Occipital lobe (tissue), 2 donors: ENCODE measurements around the gene OTOS. TPM values are rescaled to one million over a fixed set of nuclear protein-coding genes. Genes with fewer than 3 reads are reported as not detected.

Experiments
- DNase-seq: peaks from one replicate; lab custom pipeline; 2025; lab: John Stamatoyannopoulos, UW
- total RNA-seq: library from RNA; depleted of rRNA; stranded (reverse); fragments of >200 nt; gene quantifications from one replicate; pipeline ENCODE4 v1.2.3, GENCODE V29; 2014

OTOS gene
- total RNA-seq, 1 donor from 2014 or later = 0.94 TPM

DNA sequence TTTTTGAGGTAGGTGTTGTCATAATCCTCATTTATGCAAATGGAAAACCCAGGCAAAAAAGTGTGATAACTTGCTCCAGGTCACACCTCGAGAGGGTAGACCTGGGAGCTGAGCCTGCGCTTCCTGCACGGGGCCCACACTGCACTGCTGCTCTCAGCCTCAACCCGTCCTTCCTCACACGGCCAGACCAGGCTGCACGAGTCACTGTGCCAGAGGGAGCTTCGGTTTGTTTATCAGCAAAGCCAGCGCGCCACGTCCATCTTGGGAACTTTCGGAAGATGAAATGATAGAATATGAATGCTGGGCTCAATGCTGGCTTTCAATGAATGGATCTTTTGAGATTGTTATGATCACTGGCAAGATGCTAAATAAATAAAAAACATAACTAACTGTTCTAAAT lies 18.8 kb downstream of the OTOS start:
- no peak for DNase-seq

DNA sequence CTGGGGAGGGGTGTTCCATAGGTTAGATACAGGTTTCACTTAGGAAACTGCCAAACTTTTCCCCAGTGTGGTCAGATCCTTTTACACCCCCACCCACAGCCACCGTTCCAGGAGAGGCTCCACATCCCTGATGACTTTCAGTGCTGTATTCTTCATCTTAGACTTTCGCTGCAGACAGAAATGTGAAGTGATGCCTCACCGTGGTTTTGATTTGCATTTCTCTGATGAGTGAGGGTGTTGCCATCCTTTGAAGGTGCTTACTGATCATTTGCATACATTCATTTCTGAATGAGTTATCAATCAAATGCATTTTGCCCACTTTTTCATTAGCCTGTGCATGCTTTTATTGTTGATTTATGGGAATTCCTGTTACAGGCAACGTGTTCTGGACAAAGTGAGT lies 19.3 kb downstream of the OTOS start:
- DNase-seq = no peak

DNA sequence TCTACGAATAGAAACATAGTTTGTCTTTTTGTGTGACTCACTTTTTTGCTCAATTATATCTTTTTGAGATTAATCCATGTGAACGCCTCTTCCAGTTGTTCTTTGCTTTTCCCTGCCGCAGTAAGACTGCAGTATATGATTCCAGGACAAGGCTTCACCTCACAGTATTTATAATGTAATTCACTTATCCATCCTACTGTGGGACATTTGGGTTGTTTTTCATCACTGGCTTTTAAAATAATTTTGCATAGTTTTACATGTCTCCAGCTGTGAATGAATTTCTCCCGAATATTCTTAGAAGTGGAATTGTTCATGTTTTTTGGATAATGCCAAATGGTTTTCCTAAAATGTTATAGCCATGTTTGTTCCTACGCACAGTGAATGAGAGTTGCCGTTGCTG lies 26.2 kb downstream of the OTOS start:
- no peak for DNase-seq

DNA sequence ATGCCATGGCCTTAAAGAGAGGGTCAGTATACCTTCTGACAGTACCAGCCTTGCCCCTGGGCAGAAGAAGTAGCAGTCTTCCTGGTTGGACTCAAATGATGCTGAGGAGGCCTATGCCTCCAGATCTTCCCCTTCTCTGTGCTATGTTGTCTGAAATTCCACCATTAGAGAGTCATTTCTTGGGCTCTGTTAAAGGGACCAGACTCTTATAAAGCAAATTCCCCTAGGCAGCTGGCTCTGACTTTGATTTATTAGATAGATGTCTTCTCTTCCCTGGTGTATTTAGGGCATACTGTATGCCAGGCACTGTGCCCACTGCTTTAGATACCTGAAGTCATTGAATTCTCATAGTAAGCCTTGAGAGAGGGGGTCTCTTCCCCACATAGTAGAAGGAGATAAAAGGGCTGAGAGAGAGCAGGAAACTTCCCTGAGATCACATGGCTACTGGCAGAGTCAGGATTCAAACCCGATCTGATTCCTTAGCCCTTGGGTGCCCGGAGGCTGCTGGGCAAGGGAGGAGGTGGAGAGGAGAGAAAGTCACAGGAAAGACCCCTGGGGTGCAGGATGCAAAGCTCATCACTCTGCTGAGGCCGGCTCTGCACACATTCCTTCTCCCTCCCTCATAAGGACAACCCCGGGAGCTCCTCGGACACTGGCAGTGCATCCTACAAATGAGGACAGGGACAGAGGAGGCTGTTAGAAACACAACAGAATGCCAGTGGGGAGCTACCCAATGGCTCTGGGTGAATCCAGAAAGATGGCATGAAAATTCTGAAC lies 27.4 kb downstream of the OTOS start:
- no peak for DNase-seq

DNA sequence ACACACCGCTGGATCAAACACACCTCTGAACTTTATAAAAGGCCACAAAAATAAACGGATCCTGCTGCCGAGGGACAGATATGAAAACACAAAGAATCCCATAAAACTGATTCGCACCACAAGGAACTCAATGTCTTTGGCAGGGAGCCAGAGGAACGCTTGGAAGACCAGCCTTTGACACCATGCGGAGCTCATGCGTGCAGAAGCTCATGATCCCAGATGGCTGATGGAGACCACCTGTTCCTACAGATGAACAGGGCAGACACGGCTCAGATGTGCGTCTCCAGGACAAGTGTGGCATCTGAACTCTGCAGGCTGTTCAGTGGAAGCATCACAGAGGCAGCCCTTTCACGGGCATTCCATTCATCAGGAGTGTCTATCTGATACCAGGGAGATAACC lies 29.2 kb downstream of the OTOS start:
- no peak for DNase-seq

DNA sequence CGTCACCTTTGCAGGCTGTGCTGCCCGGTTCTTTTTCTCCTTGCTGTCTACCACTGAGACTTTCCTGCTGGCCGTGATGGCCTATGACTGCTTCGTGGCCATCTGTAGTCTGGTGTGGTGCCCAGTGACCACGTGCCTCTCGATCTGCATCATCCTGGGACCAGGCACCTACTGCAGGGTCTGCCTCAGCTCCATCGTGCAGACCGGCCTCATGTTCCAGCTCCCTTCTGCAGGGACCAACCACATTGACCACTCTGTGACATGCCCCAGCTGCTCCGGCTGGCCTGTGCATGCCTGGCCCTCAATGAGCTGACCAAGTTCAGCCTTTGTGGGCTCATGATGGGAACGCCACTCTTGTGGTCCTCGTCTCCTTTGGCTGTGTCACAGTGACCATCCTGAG lies 31.1 kb downstream of the OTOS start:
- DNase-seq = no peak

DNA sequence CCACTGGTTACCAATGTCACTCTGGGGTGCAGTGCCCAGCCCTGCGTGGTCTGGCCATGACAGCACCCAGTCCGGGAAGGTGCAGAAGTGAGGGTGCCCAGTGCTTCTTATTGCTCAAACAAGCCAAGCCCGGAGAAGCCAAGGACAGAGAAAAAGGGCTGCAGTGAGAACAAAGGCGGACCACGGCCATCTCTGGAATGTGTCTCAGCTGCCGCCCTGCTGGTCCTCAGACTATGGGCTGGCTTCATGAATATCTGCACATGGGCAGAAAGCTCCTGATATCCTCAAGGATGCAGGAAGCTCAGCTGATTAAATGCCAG lies 33.0 kb downstream of the OTOS start:
- no peak for DNase-seq

DNA sequence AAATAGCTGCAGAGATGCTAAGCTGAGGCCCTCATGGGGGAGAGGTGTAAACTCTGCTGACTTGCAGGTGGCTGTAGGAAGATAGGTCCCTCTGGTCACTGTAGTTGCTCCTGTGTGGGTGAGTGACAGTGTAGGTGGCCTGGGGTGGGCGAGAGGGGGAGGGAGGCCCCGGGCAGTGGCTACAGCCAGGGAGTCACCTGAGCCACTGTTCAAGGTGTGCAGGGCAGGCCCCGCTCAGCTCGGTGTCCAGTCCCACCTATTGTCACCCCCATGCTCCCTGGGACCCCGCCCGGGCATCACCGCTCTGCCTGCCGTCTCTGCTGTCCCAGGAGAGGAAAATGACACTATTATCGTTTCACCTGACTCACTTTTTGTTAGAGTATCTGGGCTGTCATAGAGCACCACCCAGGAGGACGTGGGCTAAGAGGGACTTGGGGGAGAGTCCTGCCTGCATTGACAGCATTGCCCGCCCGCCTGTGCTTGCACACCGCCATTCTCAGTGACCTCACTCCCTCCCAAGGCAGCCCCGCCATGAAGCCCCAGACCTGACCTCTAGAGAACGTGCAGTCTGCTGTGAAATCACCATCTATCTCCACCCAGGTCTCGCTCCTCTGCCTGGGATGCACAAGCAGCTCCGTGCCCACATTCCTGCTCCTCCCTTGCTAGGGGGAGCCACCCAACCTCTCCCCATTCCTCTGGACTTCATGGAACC lies 33.5 kb downstream of the OTOS start:
- no peak for DNase-seq

DNA sequence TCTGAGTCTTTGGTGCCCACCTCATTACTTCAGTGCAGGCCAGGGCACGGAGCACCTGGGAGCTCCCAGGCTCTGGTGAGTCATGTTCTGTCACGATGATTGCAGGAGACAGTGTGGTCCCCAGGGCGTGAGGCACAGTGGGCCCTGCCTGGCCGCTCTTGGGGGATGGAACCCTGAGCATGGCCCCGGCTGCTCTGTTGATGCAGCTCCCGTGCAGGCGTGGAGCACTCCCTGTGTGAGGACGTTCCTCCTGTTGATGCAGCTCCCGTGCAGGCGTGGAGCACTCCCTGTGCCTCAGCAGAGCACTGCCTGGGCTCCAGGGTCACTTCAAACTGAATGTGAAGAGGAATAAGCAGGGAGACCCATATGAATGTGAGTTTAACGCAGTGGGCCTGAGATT lies 34.5 kb downstream of the OTOS start:
- DNase-seq = no peak

DNA sequence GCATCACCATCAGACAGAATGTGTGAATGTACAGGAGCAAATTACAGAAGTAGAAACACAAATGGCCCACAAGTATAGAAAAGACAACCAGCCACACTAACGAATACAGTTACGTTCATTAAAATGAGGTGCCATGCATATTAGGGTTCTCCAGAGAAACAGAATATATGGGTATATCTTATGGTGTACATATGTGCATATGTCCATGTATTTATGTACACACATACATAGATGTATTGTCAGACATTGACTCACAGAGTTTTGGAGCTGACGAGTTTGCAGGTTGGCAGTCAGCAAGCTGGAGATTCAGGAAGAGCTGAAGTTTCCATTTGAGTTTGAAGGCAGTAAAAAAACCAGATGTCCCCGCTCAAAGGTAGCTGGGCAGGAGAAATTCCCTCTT lies 37.3 kb downstream of the OTOS start:
- DNase-seq = no peak

DNA sequence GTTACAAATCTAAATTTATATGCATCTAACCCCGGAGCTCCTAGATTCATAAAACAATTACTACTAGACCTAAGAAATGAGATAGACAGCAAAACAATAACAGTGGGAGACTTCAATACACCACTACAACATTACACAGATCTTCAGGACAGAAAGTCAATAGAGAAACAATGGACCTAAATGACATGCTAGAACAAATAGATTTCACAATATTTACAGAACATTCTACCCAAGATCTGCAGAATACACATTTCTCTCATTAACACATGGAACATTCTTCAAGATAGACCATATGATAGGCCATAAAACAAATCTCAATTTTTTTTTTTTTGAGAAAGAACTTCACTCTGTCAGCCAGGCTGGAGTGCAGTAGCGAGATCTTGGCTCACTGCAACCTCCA lies 42.1 kb downstream of the OTOS start:
- no peak for DNase-seq

DNA sequence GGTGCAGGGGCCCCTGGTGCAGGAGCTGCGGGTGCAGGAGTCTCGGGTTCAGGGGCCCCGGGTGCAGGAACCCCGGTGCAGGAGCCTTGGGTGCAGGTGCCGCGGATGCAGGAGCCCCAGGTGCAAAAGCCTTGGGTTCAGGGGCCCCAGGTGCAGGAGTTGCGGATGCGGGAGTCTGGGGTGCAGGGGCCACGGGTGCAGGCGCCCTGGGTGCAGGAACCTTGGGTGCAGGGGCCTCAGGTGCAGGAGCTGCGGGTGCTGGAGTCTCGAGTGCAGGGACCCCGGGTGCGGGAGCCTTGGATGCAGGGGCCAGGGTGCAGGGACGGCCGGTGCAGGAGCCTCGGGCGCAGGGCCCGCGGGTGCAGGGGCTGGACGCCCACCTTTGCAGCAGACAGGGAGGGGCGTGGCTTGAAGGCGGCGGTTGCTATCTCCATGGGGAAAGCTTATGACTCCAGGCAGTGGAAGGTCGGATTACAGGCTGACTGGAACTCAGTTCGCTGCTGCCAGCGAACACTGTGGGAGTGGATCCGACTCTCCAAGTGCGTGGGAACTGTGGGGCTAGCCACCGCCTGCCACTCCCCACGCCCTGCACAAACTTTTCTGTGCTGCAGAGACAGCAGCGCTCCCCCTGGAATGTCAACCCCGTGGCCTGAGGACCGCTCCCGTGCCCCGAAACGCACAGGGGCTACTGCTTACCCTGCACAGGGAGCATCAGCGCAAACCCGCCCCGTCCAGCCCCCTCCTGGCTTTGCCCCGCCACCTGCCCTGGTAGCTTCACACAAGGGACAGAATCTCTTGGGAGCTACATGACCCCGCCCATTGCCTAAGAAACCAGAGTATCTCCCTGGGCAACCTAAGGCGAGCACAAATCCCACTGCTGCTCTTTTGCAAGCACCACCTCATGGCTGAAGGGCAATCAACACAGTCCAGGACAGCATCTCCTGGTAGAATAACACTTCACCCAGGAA lies 44.6 kb downstream of the OTOS start:
- DNase-seq = no peak

DNA sequence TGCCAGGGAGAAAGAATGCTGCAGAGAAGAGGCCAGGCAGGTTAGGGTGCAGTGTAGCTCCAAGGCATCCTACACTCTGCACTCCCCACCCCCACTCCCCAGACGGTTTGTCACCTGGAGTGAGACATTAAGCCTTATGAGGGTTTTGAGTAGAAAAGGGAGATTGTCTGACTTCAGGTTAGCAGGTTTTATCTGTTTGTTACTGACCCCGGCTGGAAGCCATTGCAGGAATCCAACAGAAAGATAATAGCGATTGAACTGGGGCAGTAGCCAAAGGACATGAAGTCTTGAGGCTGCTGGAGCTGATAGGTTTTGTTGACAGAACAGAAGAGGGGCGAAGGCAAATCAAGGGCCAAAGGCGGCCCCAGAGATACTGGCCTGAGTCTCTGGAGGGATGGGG lies 51.2 kb downstream of the OTOS start:
- DNase-seq = no peak

Other genes with a start within 250 kb of the OTOS start
- 72.4 TPM for gene NDUFA10, start 115.3 kb downstream of the OTOS start, total RNA-seq
- gene OR6B2, start 110.2 kb downstream of the OTOS start, total RNA-seq = not detected
- not detected for gene OR6B3, start 87.1 kb downstream of the OTOS start, total RNA-seq
- 81.1 TPM for gene COPS9, start 4.4 kb downstream of the OTOS start, total RNA-seq